Endothelial cell of umbilical vein (primary cell): ENCODE results near the gene LAMB4. TPM values are rescaled to one million over a fixed set of nuclear protein-coding genes. Genes with fewer than 3 reads are reported as not detected.

Experiments
- BruUV-seq: library from RNA; stranded (reverse); fragments of 400-500 nt; replicated peaks from 2 replicates; lab custom pipeline; 2021; lab: Mats Ljungman, UMichigan
- CTCF ChIA-PET: fragments of 300-600, 350-600 bp; sonication (Branson Sonifier 250); formaldehyde crosslinking; loops from one replicate; lab custom pipeline; 2021; ENCODE audit warnings: antibody characterized with exemption, inconsistent platforms; lab: Charles Lee
- POLR2A ChIA-PET: fragments of 300-600, 350-600 bp; sonication (Branson Sonifier 250); formaldehyde crosslinking; loops from one replicate; lab custom pipeline; 2021; ENCODE audit warnings: antibody characterized with exemption, inconsistent platforms; lab: Charles Lee
- DNase-seq: peaks from one replicate; pipeline ENCODE4 v3.0.0-alpha.2; 2011; ENCODE audit warnings: low read depth, low spot score
- FAIRE-seq: peaks from 2 replicates; lab custom pipeline; 2011; peaks lifted over from hg19 to GRCh38; lab: Jason Lieb, UNC
- H2AFZ ChIP-seq: 2 replicates; pipeline ENCODE4 v1.6.0; 2012; ENCODE audit warnings: low read depth, low read length, control low read depth, inconsistent platforms
- H3K27ac ChIP-seq: 2 replicates; pipeline ENCODE4 v1.5.1; 2011; ENCODE audit warnings: low read depth, mild to moderate bottlenecking, control low read depth, low read length, moderate library complexity; ENCODE audit not compliant: insufficient read depth
- H3K27me3 ChIP-seq, 2 experiments: 2 replicates each; pipeline versions ENCODE4 v1.6.0 to v1.6.1; 2011; ENCODE audit warnings: low read length in 2 of 2, mixed read lengths in 1 of 2; ENCODE audit not compliant: control insufficient read depth in 2 of 2, insufficient read depth in 2 of 2
- H3K36me3 ChIP-seq, 2 experiments: 2 replicates in 1 of 2; 3 replicates in 1 of 2; pipeline ENCODE4 v1.5.1; 2011; ENCODE audit warnings: low read length in 2 of 2, mild to moderate bottlenecking in 1 of 2, moderate library complexity in 1 of 2; ENCODE audit not compliant: control insufficient read depth in 2 of 2, insufficient read depth in 2 of 2; ENCODE audit errors: extremely low read depth in 1 of 2
- H3K4me1 ChIP-seq: 3 replicates; pipeline ENCODE4 v1.5.1; 2011; ENCODE audit warnings: mild to moderate bottlenecking, low read length; ENCODE audit not compliant: control insufficient read depth, insufficient read depth; ENCODE audit errors: extremely low read depth
- H3K4me2 ChIP-seq: 2 replicates; pipeline ENCODE4 v1.6.1; 2011; ENCODE audit warnings: low read length, control low read depth, mixed read lengths; ENCODE audit not compliant: insufficient read depth
- H3K4me3 ChIP-seq, 3 experiments: fragments of 200-600 bp in 1 of 3; sonication (generic), shearing (Covaris generic) in 1 of 3; replicated peaks in 1 of 3; 2 replicates each; pipeline ENCODE4 v1.5.1; 2011 to 2016; ENCODE audit warnings: control low read depth in 3 of 3, low read length in 3 of 3, mild to moderate bottlenecking in 2 of 3, inconsistent platforms in 1 of 3, low read depth in 1 of 3, moderate library complexity in 1 of 3; ENCODE audit not compliant: insufficient read depth in 1 of 3
- H3K79me2 ChIP-seq: 2 replicates; pipeline ENCODE4 v1.6.0; 2012; ENCODE audit warnings: low read length, inconsistent platforms; ENCODE audit not compliant: control insufficient read depth, insufficient read depth
- H3K9ac ChIP-seq: replicated peaks from 2 replicates; pipeline ENCODE3; 2011; ENCODE audit warnings: low read length, control low read depth; ENCODE audit not compliant: insufficient read depth; ENCODE audit errors: extremely low read depth
- H3K9me1 ChIP-seq: replicated peaks from 3 replicates; pipeline ENCODE4 v1.6.0; 2011; ENCODE audit warnings: mild to moderate bottlenecking, low read length; ENCODE audit not compliant: control insufficient read depth, insufficient read depth; ENCODE audit errors: extremely low read depth
- H3K9me3 ChIP-seq: replicated peaks from 2 replicates; pipeline ENCODE4 v1.5.1; 2012; ENCODE audit warnings: low read length, inconsistent platforms; ENCODE audit not compliant: control insufficient read depth, insufficient read depth
- H4K20me1 ChIP-seq: replicated peaks from 2 replicates; pipeline ENCODE3; 2011; ENCODE audit warnings: mild to moderate bottlenecking, low read length; ENCODE audit not compliant: control insufficient read depth, insufficient read depth; ENCODE audit errors: extremely low read depth
- CTCF ChIP-seq, 2 donors: IDR thresholded peaks; 1 replicate in 1 of 2; 2 replicates in 1 of 2; pipeline ENCODE4 v1.5.1; 2011; ENCODE audit warnings: low read length in 2 of 2, mild to moderate bottlenecking in 2 of 2, moderate library complexity in 2 of 2, control low read depth in 1 of 2, inconsistent platforms in 1 of 2, low read depth in 1 of 2; ENCODE audit not compliant: insufficient read depth in 1 of 2; ENCODE audit errors: extremely low read depth in 1 of 2
- EZH2 ChIP-seq: IDR thresholded peaks from 2 replicates; pipeline ENCODE4 v1.6.1; 2012; ENCODE audit warnings: borderline replicate concordance, low read depth, mild to moderate bottlenecking, moderate library complexity, low read length, inconsistent platforms; ENCODE audit not compliant: severe bottlenecking
- FOS ChIP-seq: IDR thresholded peaks from 2 replicates; pipeline ENCODE4 v1.6.1; 2011; ENCODE audit warnings: mild to moderate bottlenecking, low read length, moderate library complexity, borderline replicate concordance; ENCODE audit not compliant: insufficient read depth
- GATA2 ChIP-seq: IDR thresholded peaks from 2 replicates; pipeline ENCODE4 v1.7.0; 2011; ENCODE audit warnings: low read depth, mild to moderate bottlenecking, moderate library complexity, mixed read lengths, low read length; ENCODE audit not compliant: insufficient read length, insufficient read depth
- JUN ChIP-seq: IDR thresholded peaks from 2 replicates; pipeline ENCODE4 v1.6.1; 2011; ENCODE audit warnings: borderline replicate concordance, low read depth; ENCODE audit not compliant: insufficient read length, insufficient read depth
- MAX ChIP-seq: IDR thresholded peaks from 2 replicates; pipeline ENCODE4 v1.6.1; 2011; ENCODE audit not compliant: insufficient read depth, insufficient read length
- MYC ChIP-seq: IDR thresholded peaks from one replicate; pipeline ENCODE4 v1.6.1; 2011; ENCODE audit warnings: mild to moderate bottlenecking, low read depth, low read length
- POLR2A ChIP-seq: IDR thresholded peaks from 2 replicates; pipeline ENCODE4 v1.6.1; 2012; ENCODE audit warnings: low read depth, mild to moderate bottlenecking, control low read depth, low read length
- POLR2AphosphoS5 ChIP-seq: IDR thresholded peaks from 2 replicates; pipeline ENCODE4 v1.6.1; 2012; ENCODE audit warnings: low read depth, mild to moderate bottlenecking, control low read depth, low read length, moderate library complexity; ENCODE audit not compliant: insufficient read depth
- dilution Hi-C: fragments of 300-500 bp; cut with MboI; formaldehyde crosslinking; loops from one replicate; pipeline ENCODE4 v1.15.0; 2019; ENCODE audit warnings: low sequenced_read_pairs; ENCODE audit not compliant: extremely low pct_ligation_motif_present
- intact Hi-C: fragments of 100-400 bp; cut with micrococcal nuclease; formaldehyde crosslinking; loops from one replicate; pipeline ENCODE4 v1.10.0; 2022
- polyA plus RNA-seq, 4 experiments: library from polyadenylated mRNA; depleted of rRNA in 3 of 4; stranded (reverse) in 3 of 4; unstranded in 1 of 4; fragments of >200 nt; gene quantifications; 2 replicates each; pipeline versions ENCODE4 v1.2.1 to v1.2.3, GENCODE V29; 2011 to 2012; ENCODE audit warnings: missing spikeins in 1 of 4
- total RNA-seq: library from RNA; stranded (reverse); gene quantifications from 2 replicates; pipeline ENCODE4 v1.2.3, GENCODE V29; 2021

The LAMB4 gene
- total and polyA plus RNA-seq, 2 donors (not counting 3 experiments of a cell fraction or from before 2014, with no cell fraction given) = 0.15 to 0.20 TPM

GRCh38 chr7:107980671-107981190, 149.4 kb downstream of the LAMB4 start:
- H3K9me1 ChIP-seq = no peaks in the 10 kb centered on the region
- dilution Hi-C loops = no loop called here
- H3K27ac ChIP-seq = no peak overlapping the region
- H3K4me1 ChIP-seq = peaks cover 6% of the 10 kb centered on the region
- no peak overlapping the region for H3K4me2 ChIP-seq
- H4K20me1 ChIP-seq = peaks cover 12% of the 10 kb centered on the region
- H3K27me3 ChIP-seq = no peaks in the 10 kb centered on the region
- H3K79me2 ChIP-seq = peaks cover 83% of the 10 kb centered on the region
- no peak overlapping the region for H2AFZ ChIP-seq
- no peak for DNase-seq
- no peak overlapping the region for H3K4me3 ChIP-seq
- H3K36me3 ChIP-seq = peaks cover 53 to 73% of the 10 kb centered on the region in 2 experiments
- ChIA-PET CTCF (interaction anchor here (1.4 to 4.5 kb wide), 7 partner anchors 8 to 165 kb away, joined by 3 to 29 read pairs (median 4); no protein-coding TSS in a partner anchor), POLR2A (no interaction called here)
- no peak for FAIRE-seq
- no peak overlapping the region for H3K9ac ChIP-seq
- intact Hi-C loops = no loop called here
- TF ChIP-seq POLR2AphosphoS5 = no peak
- no peak for TF ChIP-seq POLR2A
- TF ChIP-seq GATA2 = no peak
- no peak for TF ChIP-seq MAX
- TF ChIP-seq JUN = no peak
- no peak for TF ChIP-seq CTCF (IDR thresholded peaks at IDR 0.05; ENCODE audit: extremely low read depth in 1 of 2, insufficient read depth in 1 of 2, low read depth in 1 of 2, low read length in 2 of 2)
- no peak for TF ChIP-seq FOS
- TF ChIP-seq MYC = no peak
- no peak for TF ChIP-seq EZH2
- BruUV-seq = no TSS peak
- no peaks in the 10 kb centered on the region for H3K9me3 ChIP-seq
